Measurements from ENCODE around the gene ETV4. TPM values are rescaled to one million over a fixed set of nuclear protein-coding genes. Genes with fewer than 3 reads are reported as not detected.
A peak's percentile ranks its signal among the peaks of the same experiment; 100 is the strongest.

Gene ETV4
- total RNA-seq, 1 donor from 2014 or later: 5.6 TPM

- no peak overlapping the region for H3K4me3 Mint-ChIP-seq
- H3K27me3 Mint-ChIP-seq (ENCODE audit: low read depth): peaks cover 4% of the 10 kb centered on the region
- peak overlapping the region; percentile 49 for H3K27ac Mint-ChIP-seq
- DNase-seq (ENCODE audit: low spot score in 2 of 2, unreplicated experiment in 2 of 2): no peak
- no peak for TF ChIP-seq CTCF (IDR thresholded peaks at IDR 0.05; ENCODE audit: unreplicated experiment)
- peaks cover 42% of the 10 kb centered on the region for H3K4me1 Mint-ChIP-seq
- no peaks in the 10 kb centered on the region for H3K9me3 Mint-ChIP-seq
- H3K36me3 Mint-ChIP-seq: no peaks in the 10 kb centered on the region
Measured at GRCh38 chr17:43579566-43580140, 33.5 kb upstream of the ETV4 start.

- Mint-ChIP-seq H3K27me3 (ENCODE audit: low read depth) (peaks cover 4% of the 10 kb centered on the region), H3K4me3 (no peak overlapping the region), H3K9me3 (no peaks in the 10 kb centered on the region), H3K36me3 (no peaks in the 10 kb centered on the region), H3K4me1 (peaks cover 37% of the 10 kb centered on the region), H3K27ac (peak overlapping the region; percentile 49)
- TF ChIP-seq CTCF (IDR thresholded peaks at IDR 0.05; ENCODE audit: unreplicated experiment): no peak
- no peak for DNase-seq (ENCODE audit: low spot score in 2 of 2, unreplicated experiment in 2 of 2)
Measured at GRCh38 chr17:43578699-43579565, 32.8 kb upstream of the ETV4 start.

GRCh38 chr17:43578404-43578698 is 32.2 kb upstream of the ETV4 start:
- Mint-ChIP-seq H3K36me3 (no peaks in the 10 kb centered on the region), H3K27ac (no peak overlapping the region), H3K9me3 (no peaks in the 10 kb centered on the region), H3K27me3 (ENCODE audit: low read depth) (peaks cover 2% of the 10 kb centered on the region), H3K4me1 (peaks cover 36% of the 10 kb centered on the region), H3K4me3 (no peak overlapping the region)
- DNase-seq (ENCODE audit: low spot score in 2 of 2, unreplicated experiment in 2 of 2): no peak
- TF ChIP-seq CTCF (IDR thresholded peaks at IDR 0.05; ENCODE audit: unreplicated experiment): no peak

- Mint-ChIP-seq H3K4me1 (peaks cover 36% of the 10 kb centered on the region), H3K4me3 (no peak overlapping the region)
Measured at GRCh38 chr17:43577664-43578403, 31.7 kb upstream of the ETV4 start.

More at GRCh38 chr17:43577664-43578403, 31.7 kb upstream of the ETV4 start:
- no peak for TF ChIP-seq CTCF (IDR thresholded peaks at IDR 0.05; ENCODE audit: unreplicated experiment)
- no peaks in the 10 kb centered on the region for H3K9me3 Mint-ChIP-seq
- no peak for DNase-seq (ENCODE audit: low spot score in 2 of 2, unreplicated experiment in 2 of 2)
- H3K27me3 Mint-ChIP-seq (ENCODE audit: low read depth): peaks cover 2% of the 10 kb centered on the region
- no peaks in the 10 kb centered on the region for H3K36me3 Mint-ChIP-seq
- no peak overlapping the region for H3K27ac Mint-ChIP-seq
